ENCODE results near the gene RNF157. TPM values are rescaled to one million over a fixed set of nuclear protein-coding genes. Genes with fewer than 3 reads are reported as not detected.

Gene RNF157
- total RNA-seq, 2 donors from 2014 or later, result 9.6 to 11.2 TPM

GRCh38 chr17:76239538-76240274, 587 bp downstream of the RNF157 start:
- Mint-ChIP-seq H3K4me1 (peaks cover 6% of the 10 kb centered on the region), H3K36me3 (ENCODE audit: low read depth) (no peaks in the 10 kb centered on the region), H3K4me3 (peak overlapping the region; percentile 49), H3K9me3 (no peaks in the 10 kb centered on the region), H3K27ac (no peak overlapping the region), H3K27me3 (ENCODE audit: insufficient read depth) (peaks cover 61% of the 10 kb centered on the region)
- Histone ChIP-seq H3K4me1 (ENCODE audit: control insufficient read depth, insufficient read depth, low read length) (no peaks in the 10 kb centered on the region), H3K36me3 (ENCODE audit: control insufficient read depth, insufficient read depth, low read length) (no peaks in the 10 kb centered on the region), H3K9me3 (ENCODE audit: control insufficient read depth, low read length) (no peaks in the 10 kb centered on the region), H3K27me3 (ENCODE audit: control insufficient read depth, insufficient read depth, low read length, poor library complexity, severe bottlenecking) (peaks cover 68% of the 10 kb centered on the region), H3K27ac (ENCODE audit: low read depth, low read length) (no peak overlapping the region), H3K4me3 (ENCODE audit: low read length) (peak overlapping the region; percentile 49), H3K9ac (ENCODE audit: extremely low read depth, low read length, poor library complexity, severe bottlenecking) (no peak overlapping the region)
- peak; percentile 82 for DNase-seq
- no peak for TF ChIP-seq CTCF (conservative IDR thresholded peaks at IDR 0.05)
- 3 to 6% methylated on average over 26 to 75 of the region's 75 CpGs for WGBS, 2 experiments (ENCODE audit: insufficient coverage in 1 of 2, insufficient read length in 1 of 2)

- no peak overlapping the region for H3K4me3 ChIP-seq (ENCODE audit: low read length)
- DNase-seq, result peak; percentile 36
- no peaks in the 10 kb centered on the region for H3K4me1 ChIP-seq (ENCODE audit: control insufficient read depth, insufficient read depth, low read length)
- no peak overlapping the region for H3K27ac Mint-ChIP-seq
- no peaks in the 10 kb centered on the region for H3K36me3 ChIP-seq (ENCODE audit: control insufficient read depth, insufficient read depth, low read length)
- H3K9ac ChIP-seq (ENCODE audit: extremely low read depth, low read length, poor library complexity, severe bottlenecking), result no peak overlapping the region
- H3K4me3 Mint-ChIP-seq, result peak overlapping the region; percentile 49
- H3K27me3 ChIP-seq (ENCODE audit: control insufficient read depth, insufficient read depth, low read length, poor library complexity, severe bottlenecking), result peaks cover 63% of the 10 kb centered on the region
- H3K36me3 Mint-ChIP-seq (ENCODE audit: low read depth), result no peaks in the 10 kb centered on the region
- H3K27me3 Mint-ChIP-seq (ENCODE audit: insufficient read depth), result peaks cover 60% of the 10 kb centered on the region
- no peak for TF ChIP-seq CTCF (conservative IDR thresholded peaks at IDR 0.05)
- H3K9me3 Mint-ChIP-seq, result no peaks in the 10 kb centered on the region
- H3K27ac ChIP-seq (ENCODE audit: low read depth, low read length), result no peak overlapping the region
- H3K4me1 Mint-ChIP-seq, result peaks cover 6% of the 10 kb centered on the region
- whole genome bisulfite sequencing, 2 experiments (ENCODE audit: insufficient coverage in 1 of 2, insufficient read length in 1 of 2), result 77 to 85% methylated on average over 5 to 11 of the region's 11 CpGs
- no peaks in the 10 kb centered on the region for H3K9me3 ChIP-seq (ENCODE audit: control insufficient read depth, low read length)
Observed at GRCh38 chr17:76238847-76239537, 1.3 kb downstream of the RNF157 start.

- Histone ChIP-seq H3K27ac (ENCODE audit: low read depth, low read length) (no peak overlapping the region), H3K36me3 (ENCODE audit: control insufficient read depth, insufficient read depth, low read length) (no peaks in the 10 kb centered on the region), H3K27me3 (ENCODE audit: control insufficient read depth, insufficient read depth, low read length, poor library complexity, severe bottlenecking) (peaks cover 52% of the 10 kb centered on the region), H3K9ac (ENCODE audit: extremely low read depth, low read length, poor library complexity, severe bottlenecking) (no peak overlapping the region), H3K9me3 (ENCODE audit: control insufficient read depth, low read length) (no peaks in the 10 kb centered on the region), H3K4me1 (ENCODE audit: control insufficient read depth, insufficient read depth, low read length) (no peaks in the 10 kb centered on the region), H3K4me3 (ENCODE audit: low read length) (no peak overlapping the region)
- no peak overlapping the region for H3K27ac Mint-ChIP-seq
- no peaks in the 10 kb centered on the region for H3K36me3 Mint-ChIP-seq (ENCODE audit: low read depth)
- H3K9me3 Mint-ChIP-seq, result no peaks in the 10 kb centered on the region
- 92 to 97% methylated on average over 7 of the region's 7 CpGs for WGBS, 2 experiments (ENCODE audit: insufficient coverage in 1 of 2, insufficient read length in 1 of 2)
- no peak for DNase-seq
- no peak for TF ChIP-seq CTCF (conservative IDR thresholded peaks at IDR 0.05)
- H3K27me3 Mint-ChIP-seq (ENCODE audit: insufficient read depth), result peaks cover 49% of the 10 kb centered on the region
- no peak overlapping the region for H3K4me3 Mint-ChIP-seq
- peaks cover 6% of the 10 kb centered on the region for H3K4me1 Mint-ChIP-seq
Observed at GRCh38 chr17:76237859-76238313, 2.4 kb downstream of the RNF157 start.

Measured in endodermal cell (in vitro differentiated cells).